Measurements from ENCODE around the gene PRR15.

GRCh38 chr7:29563590-29564495 lies at the start of gene PRR15:
- TF ChIP-seq POLR2A (IDR thresholded peaks at IDR 0.05), result peak in 2 of 3 donors; percentile 68 to 71
- TF ChIP-seq, protein P1, sequence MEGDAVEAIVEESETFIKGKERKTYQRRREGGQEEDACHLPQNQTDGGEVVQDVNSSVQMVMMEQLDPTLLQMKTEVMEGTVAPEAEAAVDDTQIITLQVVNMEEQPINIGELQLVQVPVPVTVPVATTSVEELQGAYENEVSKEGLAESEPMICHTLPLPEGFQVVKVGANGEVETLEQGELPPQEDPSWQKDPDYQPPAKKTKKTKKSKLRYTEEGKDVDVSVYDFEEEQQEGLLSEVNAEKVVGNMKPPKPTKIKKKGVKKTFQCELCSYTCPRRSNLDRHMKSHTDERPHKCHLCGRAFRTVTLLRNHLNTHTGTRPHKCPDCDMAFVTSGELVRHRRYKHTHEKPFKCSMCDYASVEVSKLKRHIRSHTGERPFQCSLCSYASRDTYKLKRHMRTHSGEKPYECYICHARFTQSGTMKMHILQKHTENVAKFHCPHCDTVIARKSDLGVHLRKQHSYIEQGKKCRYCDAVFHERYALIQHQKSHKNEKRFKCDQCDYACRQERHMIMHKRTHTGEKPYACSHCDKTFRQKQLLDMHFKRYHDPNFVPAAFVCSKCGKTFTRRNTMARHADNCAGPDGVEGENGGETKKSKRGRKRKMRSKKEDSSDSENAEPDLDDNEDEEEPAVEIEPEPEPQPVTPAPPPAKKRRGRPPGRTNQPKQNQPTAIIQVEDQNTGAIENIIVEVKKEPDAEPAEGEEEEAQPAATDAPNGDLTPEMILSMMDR (IDR thresholded peaks at IDR 0.05), result peak in 1 of 7 experiments; percentile 0
